ENCODE measurements around the gene LMX1B.

GRCh38 chr9:126733005-126733404, 119.3 kb downstream of the LMX1B start:
- TF ChIP-seq EP300 (IDR thresholded peaks at IDR 0.05; ENCODE audit: borderline replicate concordance): no peak
- TF ChIP-seq FOXM1 (IDR thresholded peaks at IDR 0.05; ENCODE audit: borderline replicate concordance, low read depth): no peak
- TF ChIP-seq USF1 (IDR thresholded peaks at IDR 0.05): no peak
- TF ChIP-seq RAD21 (IDR thresholded peaks at IDR 0.05; ENCODE audit: low read depth): no peak
- TF ChIP-seq ZBTB7A (IDR thresholded peaks at IDR 0.05; ENCODE audit: low read depth): no peak
- no peak for TF ChIP-seq MAX (IDR thresholded peaks at IDR 0.05)
- TF ChIP-seq TAF1 (IDR thresholded peaks at IDR 0.05; ENCODE audit: low read depth): no peak
- TF ChIP-seq CREB1 (IDR thresholded peaks at IDR 0.05; ENCODE audit: low read depth): no peak
- no peak for TF ChIP-seq NFIC (IDR thresholded peaks at IDR 0.05)
- TF ChIP-seq CEBPB (IDR thresholded peaks at IDR 0.05): no peak
- TF ChIP-seq REST (IDR thresholded peaks at IDR 0.05; ENCODE audit: low read depth): no peak
- TF ChIP-seq TCF12 (IDR thresholded peaks at IDR 0.05; ENCODE audit: low read depth): no peak
- no peak for TF ChIP-seq TEAD4 (IDR thresholded peaks at IDR 0.05)
- no peak for TF ChIP-seq EGR1 (IDR thresholded peaks at IDR 0.05)
